HG03280 (cell line): ENCODE data around the gene STUM.

Experiments
- ATAC-seq: cut with Tn5 transposase; IDR thresholded peaks from one replicate; pipeline ENCODE4 v1.9.1; 2021; ENCODE audit warnings: mild to moderate bottlenecking, moderate library complexity; ENCODE audit not compliant: unreplicated experiment

Gene STUM

GRCh38 chr1:226649244-226649643, 100.7 kb downstream of the STUM start:
- no peak for ATAC-seq

- ATAC-seq = no peak
These were observed 101.2 kb downstream of the STUM start for GRCh38 chr1:226649780-226650179.

GRCh38 chr1:226650236-226650841, 101.8 kb downstream of the STUM start:
- no peak for ATAC-seq

GRCh38 chr1:226651041-226651731, 102.6 kb downstream of the STUM start:
- no peak for ATAC-seq

GRCh38 chr1:226651732-226652105, 103.2 kb downstream of the STUM start:
- ATAC-seq = no peak

GRCh38 chr1:226652613-226653012, 104.0 kb downstream of the STUM start:
- ATAC-seq = no peak

GRCh38 chr1:226653311-226653921, 104.9 kb downstream of the STUM start:
- ATAC-seq = peak; percentile 68

GRCh38 chr1:226654046-226654667, 105.6 kb downstream of the STUM start:
- ATAC-seq = no peak

GRCh38 chr1:226654668-226655055, 106.1 kb downstream of the STUM start:
- ATAC-seq = no peak

GRCh38 chr1:226655251-226656163, 106.9 kb downstream of the STUM start:
- no peak for ATAC-seq

GRCh38 chr1:226656201-226656600, 107.6 kb downstream of the STUM start:
- no peak for ATAC-seq

GRCh38 chr1:226656601-226657277, 108.2 kb downstream of the STUM start:
- ATAC-seq = no peak

- no peak for ATAC-seq
These were observed 109.5 kb downstream of the STUM start for GRCh38 chr1:226657895-226658545.

GRCh38 chr1:226658546-226659125, 110.1 kb downstream of the STUM start:
- no peak for ATAC-seq
